ENCODE data around the gene REEP1. TPM values are rescaled to one million over a fixed set of nuclear protein-coding genes. Genes with fewer than 3 reads are reported as not detected.

Gene REEP1
- total RNA-seq, 4 donors from 2014 or later: 1.7 to 12.0 (median 3.6) TPM

GRCh38 chr2:86301009-86301408, 36.4 kb downstream of the REEP1 start:
- H3K4me1 ChIP-seq: peaks cover 0 to 19% (median 2%) of the 10 kb centered on the region in 4 donors
- H3K36me3 ChIP-seq: no peaks in the 10 kb centered on the region
- no peak overlapping the region for H3K27ac ChIP-seq

GRCh38 chr2:86300496-86300895, 36.9 kb downstream of the REEP1 start:
- Histone ChIP-seq H3K9me3 (no peaks in the 10 kb centered on the region), H3K4me1 (peaks cover 0 to 19% (median 2%) of the 10 kb centered on the region in 4 donors), H3K27ac (no peak overlapping the region), H3K36me3 (no peaks in the 10 kb centered on the region), H3K27me3 (no peaks in the 10 kb centered on the region), H3K4me3 (no peak overlapping the region)
- TF ChIP-seq CTCF (IDR thresholded peaks at IDR 0.05): no peak
- no peak for TF ChIP-seq POLR2A (IDR thresholded peaks at IDR 0.05)
- DNase-seq: no peak

More at GRCh38 chr2:86301009-86301408, 36.4 kb downstream of the REEP1 start:
- Histone ChIP-seq H3K4me3 (no peak overlapping the region), H3K27me3 (no peaks in the 10 kb centered on the region), H3K9me3 (no peaks in the 10 kb centered on the region)
- DNase-seq: no peak
- TF ChIP-seq POLR2A (IDR thresholded peaks at IDR 0.05) (no peak), CTCF (IDR thresholded peaks at IDR 0.05) (no peak)

- Histone ChIP-seq H3K36me3 (no peaks in the 10 kb centered on the region), H3K27ac (peak overlapping the region in 2 of 4 donors; percentile 40 to 56), H3K4me1 (peaks cover 0 to 14% (median 2%) of the 10 kb centered on the region in 4 donors), H3K4me3 (no peak overlapping the region), H3K27me3 (no peaks in the 10 kb centered on the region), H3K9me3 (no peaks in the 10 kb centered on the region)
- TF ChIP-seq CTCF (IDR thresholded peaks at IDR 0.05) (peak in 4 of 6 experiments; percentile 10 to 48 (median 44)), POLR2A (IDR thresholded peaks at IDR 0.05) (no peak)
- peak in 1 of 3 donors; percentile 44 for DNase-seq
Observed at GRCh38 chr2:86298411-86299390, 38.7 kb downstream of the REEP1 start.

- H3K27me3 ChIP-seq: no peaks in the 10 kb centered on the region
- TF ChIP-seq CTCF (IDR thresholded peaks at IDR 0.05) (peak in 4 of 6 experiments; percentile 16 to 50 (median 28)), POLR2A (IDR thresholded peaks at IDR 0.05) (no peak)
- no peaks in the 10 kb centered on the region for H3K36me3 ChIP-seq
- peak overlapping the region in 2 of 4 donors; percentile 49 to 56 for H3K27ac ChIP-seq
- peaks cover 0 to 10% (median 2%) of the 10 kb centered on the region in 4 donors for H3K4me1 ChIP-seq
- H3K9me3 ChIP-seq: no peaks in the 10 kb centered on the region
- no peak overlapping the region for H3K4me3 ChIP-seq
- no peak for DNase-seq
Observed at GRCh38 chr2:86297382-86298147, 39.9 kb downstream of the REEP1 start.

- Histone ChIP-seq H3K36me3 (no peaks in the 10 kb centered on the region), H3K4me1 (peaks cover 0 to 4% (median under 1%) of the 10 kb centered on the region in 4 donors), H3K9me3 (no peaks in the 10 kb centered on the region), H3K27ac (peak overlapping the region in 1 of 4 donors; percentile 49), H3K27me3 (no peaks in the 10 kb centered on the region), H3K4me3 (no peak overlapping the region)
- DNase-seq: no peak
- TF ChIP-seq POLR2A (IDR thresholded peaks at IDR 0.05) (no peak), CTCF (IDR thresholded peaks at IDR 0.05) (no peak)
Observed at GRCh38 chr2:86296947-86297346, 40.5 kb downstream of the REEP1 start.

Measured in Peyer's patch (tissue), 4 donors.